A549 (cell line): ENCODE results near the gene GAD2. TPM values are rescaled to one million over a fixed set of nuclear protein-coding genes. Genes with fewer than 3 reads are reported as not detected.
A peak's percentile ranks its signal among the peaks of the same experiment; 100 is the strongest.

Source experiments
- ATAC-seq, 2 experiments: fragments of 200-7000 bp in 1 of 2; fragments of >200 bp in 1 of 2; cut with Nextera tagmentation in 1 of 2; cut with Tn5 transposase in 1 of 2; 3 replicates each; pipeline versions ENCODE4 v1.8.0 to v1.9.1; 2018 to 2020; ENCODE audit warnings: mild to moderate bottlenecking in 1 of 2, moderate library complexity in 1 of 2
- CTCF ChIA-PET: fragments of 300-600 bp; sonication (Branson Sonifier 250); formaldehyde crosslinking; extraction: SDS; loops from one replicate; lab custom pipeline; 2021; ENCODE audit warnings: antibody characterized with exemption, inconsistent platforms; lab: Yijun Ruan, JAX
- POLR2A ChIA-PET: fragments of 350-600 bp; formaldehyde crosslinking; extraction: SDS; loops from one replicate; lab custom pipeline; 2021; ENCODE audit warnings: antibody characterized with exemption, inconsistent platforms; lab: Yijun Ruan, JAX
- DNase-seq, 2 experiments: peaks; one replicate each; pipeline versions ENCODE4 v3.0.0 to v3.0.0-alpha.2; 2011 to 2016; ENCODE audit warnings: low read depth in 1 of 2, low spot score in 1 of 2
- FAIRE-seq: peaks from 2 replicates; lab custom pipeline; 2011; peaks lifted over from hg19 to GRCh38; lab: Jason Lieb, UNC
- H3K27ac ChIP-seq, 2 experiments: fragments of >200 bp; sonication (Bioruptor Twin); formaldehyde crosslinking; 3 replicates each; pipeline ENCODE4 v1.5.1; 2016 to 2017
- H3K4me1 ChIP-seq: fragments of >200 bp; sonication (Bioruptor Twin); formaldehyde crosslinking; 3 replicates; pipeline ENCODE4 v1.6.1; 2016
- H3K4me2 ChIP-seq: fragments of >200 bp; sonication (Bioruptor Twin); formaldehyde crosslinking; 3 replicates; pipeline ENCODE4 v1.6.1; 2016
- H3K4me3 ChIP-seq: fragments of >200 bp; sonication (Bioruptor Twin); formaldehyde crosslinking; 3 replicates; pipeline ENCODE4 v1.5.1; 2016
- H3K9me3 ChIP-seq: fragments of >200 bp; sonication (Bioruptor Twin); formaldehyde crosslinking; 3 replicates; pipeline ENCODE4 v1.6.1; 2016
- BHLHE40 ChIP-seq: IDR thresholded peaks from 2 replicates; pipeline ENCODE4 v1.6.1; 2012; ENCODE audit warnings: low read depth, low read length, inconsistent platforms
- CBX8 ChIP-seq: fragments of 200-600 bp; sonication (generic); IDR thresholded peaks from 2 replicates; pipeline ENCODE4 v1.6.1; 2016
- CEBPB ChIP-seq, 2 experiments: fragments of >200 bp in 1 of 2; sonication (Bioruptor Twin) in 1 of 2; formaldehyde crosslinking in 1 of 2; IDR thresholded peaks; 2 replicates each; pipeline ENCODE4 v1.6.1; 2012 to 2016
- CTCF ChIP-seq: fragments of >200 bp; sonication (Bioruptor Twin); formaldehyde crosslinking; IDR thresholded peaks from 3 replicates; pipeline ENCODE4 v1.5.1; 2016
- EHMT2 ChIP-seq: fragments of 200-600 bp; sonication (generic); IDR thresholded peaks from 2 replicates; pipeline ENCODE4 v1.6.1; 2016; ENCODE audit warnings: antibody characterized with exemption, low read depth, mild to moderate bottlenecking, moderate library complexity
- ELK1 ChIP-seq: fragments of 150-350 bp; IDR thresholded peaks from 2 replicates; pipeline ENCODE4 v1.6.1; 2014; ENCODE audit warnings: low read depth, mild to moderate bottlenecking, low read length
- FOXS1 ChIP-seq: fragments of 250-450 bp; sonication (Bioruptor Pico); IDR thresholded peaks from 2 replicates; pipeline ENCODE4 v1.5.0; 2020; ENCODE audit warnings: mild to moderate bottlenecking, moderate library complexity
- HDAC2 ChIP-seq: fragments of 200-600 bp; sonication (generic); IDR thresholded peaks from 2 replicates; pipeline ENCODE4 v1.6.1; 2016
- HEYL ChIP-seq: fragments of 250-450 bp; sonication (Bioruptor Pico); IDR thresholded peaks from 2 replicates; pipeline ENCODE4 v1.8.0; 2021; ENCODE audit warnings: mild to moderate bottlenecking, moderate library complexity
- HOXB5 ChIP-seq: fragments of 250-450 bp; sonication (Bioruptor Pico); IDR thresholded peaks from 2 replicates; pipeline ENCODE4 v1.5.0; 2020; ENCODE audit warnings: mild to moderate bottlenecking, moderate library complexity
- JUN ChIP-seq, 2 experiments: fragments of >200 bp; sonication (Bioruptor Twin); formaldehyde crosslinking; IDR thresholded peaks; 2 replicates in 1 of 2; 3 replicates in 1 of 2; pipeline ENCODE4 v1.6.1; 2016 to 2017
- JUNB ChIP-seq: fragments of >200 bp; sonication (Bioruptor Twin); formaldehyde crosslinking; IDR thresholded peaks from 2 replicates; pipeline ENCODE4 v1.6.1; 2016
- KDM1A ChIP-seq: fragments of 200-600 bp; sonication (generic); IDR thresholded peaks from 2 replicates; pipeline ENCODE4 v1.6.1; 2016; ENCODE audit warnings: low read depth, mild to moderate bottlenecking
- MAFK ChIP-seq: fragments of 450-650 bp; IDR thresholded peaks from 2 replicates; pipeline ENCODE4 v1.6.1; 2014; ENCODE audit not compliant: partially characterized antibody
- MYC ChIP-seq: IDR thresholded peaks from 2 replicates; pipeline ENCODE4 v1.6.1; 2012; ENCODE audit warnings: mild to moderate bottlenecking, inconsistent platforms, low read length, improper control_type of control experiment, borderline replicate concordance
- PBX3 ChIP-seq: IDR thresholded peaks from 2 replicates; pipeline ENCODE4 v1.6.1; 2012
- POLR2A ChIP-seq: IDR thresholded peaks from 2 replicates; pipeline ENCODE4 v1.6.1; 2012; ENCODE audit warnings: mild to moderate bottlenecking, low read length
- RAD21 ChIP-seq, 2 experiments: fragments of >200 bp in 1 of 2; sonication (Bioruptor Twin) in 1 of 2; formaldehyde crosslinking in 1 of 2; IDR thresholded peaks in 1 of 2; conservative IDR thresholded peaks in 1 of 2; 2 replicates in 1 of 2; 3 replicates in 1 of 2; pipeline ENCODE4 v1.6.1; 2012 to 2018; ENCODE audit warnings: inconsistent platforms in 1 of 2
- RCOR1 ChIP-seq: fragments of 150-350 bp; IDR thresholded peaks from 2 replicates; pipeline ENCODE4 v1.6.1; 2014; ENCODE audit warnings: antibody characterized with exemption, low read length, low read depth
- SMC3 ChIP-seq: fragments of >200 bp; sonication (Bioruptor Twin); formaldehyde crosslinking; IDR thresholded peaks from 3 replicates; pipeline ENCODE4 v1.6.1; 2018; ENCODE audit warnings: inconsistent platforms
- TFCP2L1 ChIP-seq: fragments of 250-450 bp; sonication (Bioruptor Pico); IDR thresholded peaks from 2 replicates; pipeline ENCODE4 v1.5.0; 2021; ENCODE audit warnings: mild to moderate bottlenecking
- ZFP36 ChIP-seq: fragments of 450-650 bp; IDR thresholded peaks from 2 replicates; pipeline ENCODE4 v1.6.1; 2014; ENCODE audit warnings: borderline replicate concordance; ENCODE audit not compliant: partially characterized antibody
- whole genome bisulfite sequencing: methylation state at CpG from one replicate; pipeline ENCODE4 v1.1.6; 2017; ENCODE audit errors: missing lambda C conversion rate; 5-methylcytosine and 5-hydroxymethylcytosine counted together
- polyA plus RNA-seq, 4 experiments: library from polyadenylated mRNA; depleted of rRNA in 3 of 4; stranded (reverse); fragments of >200 nt; fragmentation: RNase III in 1 of 4; extraction: RNeasy Plus Mini Kit Qiagen cat#74134 plus additional on column Dnase treatment in 1 of 4; gene quantifications; 2 replicates in 3 of 4; 3 replicates in 1 of 4; pipeline ENCODE4 v1.2.3, GENCODE V29; 2011 to 2017
- TF ChIP-seq, protein P1 (sequence below): IDR thresholded peaks from 2 replicates; pipeline ENCODE4 v1.6.1; 2012; ENCODE audit warnings: low read depth, borderline replicate concordance
- TF ChIP-seq, protein P2 (sequence below): fragments of 450-650 bp; IDR thresholded peaks from 2 replicates; pipeline ENCODE4 v1.6.1; 2014; ENCODE audit warnings: antibody characterized with exemption

GAD2 gene
- polyA plus RNA-seq, 2 of the 4 experiments (the other 2 are of a cell fraction), result not detected

- POLR2A ChIA-PET, result no interaction called here
Observed at GRCh38 chr10:26269754-26270153, 53.2 kb downstream of the GAD2 start.

GRCh38 chr10:26274391-26274790 is 57.8 kb downstream of the GAD2 start:
- H3K9me3 ChIP-seq, result no peaks in the 10 kb centered on the region
- POLR2A ChIA-PET, result no interaction called here
- no peak for FAIRE-seq
- no peak for ATAC-seq
- H3K4me3 ChIP-seq, result no peak overlapping the region
- no peak for TF ChIP-seq BHLHE40
- TF ChIP-seq, protein P1, sequence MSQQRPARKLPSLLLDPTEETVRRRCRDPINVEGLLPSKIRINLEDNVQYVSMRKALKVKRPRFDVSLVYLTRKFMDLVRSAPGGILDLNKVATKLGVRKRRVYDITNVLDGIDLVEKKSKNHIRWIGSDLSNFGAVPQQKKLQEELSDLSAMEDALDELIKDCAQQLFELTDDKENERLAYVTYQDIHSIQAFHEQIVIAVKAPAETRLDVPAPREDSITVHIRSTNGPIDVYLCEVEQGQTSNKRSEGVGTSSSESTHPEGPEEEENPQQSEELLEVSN, result no peak
- TF ChIP-seq ELK1, result no peak
- TF ChIP-seq EHMT2, result no peak
- no peak for TF ChIP-seq HDAC2
- TF ChIP-seq JUN (IDR thresholded peaks at IDR 0.05), result no peak
- no peak overlapping the region for H3K4me2 ChIP-seq
- DNase-seq, result no peak
- CTCF ChIA-PET, result interaction anchor here (1.4 kb wide), 2 partner anchors 8 to 399 kb away, joined by 3 to 4 read pairs; no protein-coding TSS in a partner anchor
- WGBS, result 55% methylated on average over 4 of the region's 5 CpGs
- H3K27ac ChIP-seq, result no peak overlapping the region
- no peaks in the 10 kb centered on the region for H3K4me1 ChIP-seq

More at GRCh38 chr10:26269754-26270153, 53.2 kb downstream of the GAD2 start:
- peak; percentile 84 for FAIRE-seq
- no peak overlapping the region for H3K4me3 ChIP-seq
- peak; percentile 43 to 65 for DNase-seq
- no peaks in the 10 kb centered on the region for H3K4me1 ChIP-seq
- TF ChIP-seq CTCF, result peak; percentile 55
- no peak for TF ChIP-seq RCOR1
- TF ChIP-seq RAD21 (conservative IDR thresholded peaks at IDR 0.05 in 1 of 2, IDR thresholded peaks at IDR 0.05 in 1 of 2), result peak; percentile 63 to 66
- TF ChIP-seq SMC3, result peak; percentile 52
- H3K9me3 ChIP-seq, result no peaks in the 10 kb centered on the region
- H3K27ac ChIP-seq, result no peak overlapping the region
- peak; percentile 95 for ATAC-seq
- 19% methylated on average over 8 of the region's 8 CpGs for WGBS
- CTCF ChIA-PET, result interaction anchor here (1.0 to 4.9 kb wide), 7 partner anchors 10 to 540 kb away, joined by 3 to 45 read pairs (median 3); no protein-coding TSS in a partner anchor
- peak overlapping the region; percentile 30 for H3K4me2 ChIP-seq

DNA sequence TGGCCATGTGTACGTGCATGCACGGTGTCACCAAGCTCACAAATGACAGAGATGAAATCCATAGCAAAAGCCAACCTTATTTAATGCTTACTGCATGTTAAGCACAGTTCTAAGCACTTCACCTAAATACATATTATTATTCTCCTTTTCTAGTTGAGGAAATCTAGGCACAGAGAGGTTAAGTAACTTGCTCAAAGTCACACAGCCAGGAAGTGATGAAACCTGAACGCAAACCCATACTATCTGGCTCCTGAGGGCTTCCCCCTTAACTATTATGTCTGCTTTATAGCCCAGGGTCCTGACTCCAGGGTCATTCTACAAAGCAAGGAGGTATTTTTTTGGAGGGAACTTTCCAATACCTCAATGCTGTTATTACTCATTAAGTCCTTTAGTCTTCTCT is 61.7 kb downstream of the GAD2 start:
- 41% methylated on average over 3 of the region's 3 CpGs for WGBS
- no peak overlapping the region for H3K27ac ChIP-seq
- no peaks in the 10 kb centered on the region for H3K9me3 ChIP-seq
- no peak overlapping the region for H3K4me3 ChIP-seq
- no peak overlapping the region for H3K4me2 ChIP-seq
- FAIRE-seq (no peak), DNase-seq (no peak), ATAC-seq (no peak)
- ChIA-PET POLR2A (no interaction called here), CTCF (no interaction called here)
- TF ChIP-seq CEBPB (IDR thresholded peaks at IDR 0.05) (no peak), CBX8 (no peak), ZFP36 (peak; percentile 30), FOXS1 (CRISPR knock-in tag) (no peak)
- H3K4me1 ChIP-seq, result no peaks in the 10 kb centered on the region

- CTCF ChIA-PET, result interaction anchor here (0.8 to 1.2 kb wide), 2 partner anchors 10 to 266 kb away, joined by 3 to 4 read pairs; no protein-coding TSS in a partner anchor
- 14% methylated on average over 4 of the region's 4 CpGs for WGBS
- H3K27ac ChIP-seq, result no peak overlapping the region
- ATAC-seq, result no peak
- no peak overlapping the region for H3K4me2 ChIP-seq
- no peak overlapping the region for H3K4me3 ChIP-seq
- H3K9me3 ChIP-seq, result no peaks in the 10 kb centered on the region
- TF ChIP-seq FOXS1 (CRISPR knock-in tag), result no peak
- no peak for TF ChIP-seq POLR2A
- no peak for TF ChIP-seq MAFK
- TF ChIP-seq HEYL (CRISPR knock-in tag), result no peak
- TF ChIP-seq CBX8, result no peak
- no peak for TF ChIP-seq SMC3
- no peak for TF ChIP-seq HOXB5 (CRISPR knock-in tag)
- no peak for TF ChIP-seq JUN (IDR thresholded peaks at IDR 0.05)
- TF ChIP-seq EHMT2, result no peak
- TF ChIP-seq JUNB, result no peak
- no peak for TF ChIP-seq MYC
- TF ChIP-seq, protein P2, sequence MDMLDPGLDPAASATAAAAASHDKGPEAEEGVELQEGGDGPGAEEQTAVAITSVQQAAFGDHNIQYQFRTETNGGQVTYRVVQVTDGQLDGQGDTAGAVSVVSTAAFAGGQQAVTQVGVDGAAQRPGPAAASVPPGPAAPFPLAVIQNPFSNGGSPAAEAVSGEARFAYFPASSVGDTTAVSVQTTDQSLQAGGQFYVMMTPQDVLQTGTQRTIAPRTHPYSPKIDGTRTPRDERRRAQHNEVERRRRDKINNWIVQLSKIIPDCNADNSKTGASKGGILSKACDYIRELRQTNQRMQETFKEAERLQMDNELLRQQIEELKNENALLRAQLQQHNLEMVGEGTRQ, result no peak
- no peak for TF ChIP-seq PBX3
- no peak for TF ChIP-seq CTCF
- no peak for TF ChIP-seq TFCP2L1 (CRISPR knock-in tag)
- no peak for TF ChIP-seq KDM1A
- no peaks in the 10 kb centered on the region for H3K4me1 ChIP-seq
- no peak for DNase-seq
- POLR2A ChIA-PET, result no interaction called here
- FAIRE-seq, result no peak
Observed at GRCh38 chr10:26290236-26290635, 73.7 kb downstream of the GAD2 start.
